NB4 (cell line): ENCODE data around the gene SCRN2.

Experiments used
- CTCF ChIP-seq: IDR thresholded peaks from one replicate; pipeline ENCODE4 v1.5.1; 2012; ENCODE audit warnings: low read depth, low read length
- MYC ChIP-seq: IDR thresholded peaks from 2 replicates; pipeline ENCODE4 v1.6.1; 2011; ENCODE audit warnings: low read depth, low read length
- POLR2A ChIP-seq: IDR thresholded peaks from 2 replicates; pipeline ENCODE4 v1.6.1; 2011; ENCODE audit warnings: mild to moderate bottlenecking; ENCODE audit not compliant: insufficient read length; ENCODE audit errors: extremely low read depth

GRCh38 chr17:47872651-47873161 lies 31.6 kb upstream of the SCRN2 start:
- TF ChIP-seq CTCF (no peak), POLR2A (no peak), MYC (no peak)
